Muscle of back (tissue), 11 donors: ENCODE data around the gene HOXD3. TPM values are rescaled to one million over a fixed set of nuclear protein-coding genes. Genes with fewer than 3 reads are reported as not detected.

Source experiments
- DNase-seq, 3 donors: peaks; one replicate each; pipeline versions ENCODE4 v3.0.0 to v3.0.0-alpha.2; 2013
- polyA plus RNA-seq, 10 donors: library from polyadenylated mRNA; unstranded; fragments of 120-200 nt; gene quantifications; one replicate each; pipeline ENCODE4 v1.2.1, GENCODE V29; 2013; ENCODE audit not compliant: insufficient read length in 10 of 10

Gene HOXD3
- polyA plus RNA-seq, 10 donors: 2.2 to 5.9 (median 3.2) TPM

DNA sequence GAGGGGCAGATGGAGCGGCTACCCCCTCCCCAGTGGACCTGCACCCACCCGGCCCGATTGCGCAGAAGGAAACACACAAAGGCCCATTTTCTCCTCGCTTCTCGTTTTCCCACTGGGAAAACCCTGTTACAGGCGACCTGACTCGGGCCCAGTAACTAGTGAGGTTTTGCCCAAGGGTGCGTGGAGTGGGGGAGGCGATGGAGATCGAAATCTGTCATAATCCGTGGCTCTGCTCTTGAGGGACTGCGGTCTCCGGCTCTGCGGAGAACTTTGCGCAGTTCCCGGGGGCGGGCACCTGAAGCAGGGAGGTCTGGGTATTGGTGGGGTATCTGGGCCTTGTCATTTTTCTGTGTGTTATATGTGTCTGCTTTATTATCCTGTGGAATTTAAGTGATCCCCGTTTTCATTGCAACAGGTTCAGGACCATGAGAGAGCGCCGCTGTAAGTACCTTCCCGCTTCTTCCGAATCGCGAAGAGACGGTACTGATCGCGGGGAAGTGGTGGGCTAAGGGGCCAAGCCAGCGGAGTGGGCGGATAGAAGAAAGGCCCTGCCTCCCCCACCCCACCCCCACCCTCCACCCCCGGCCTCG, 9.8 kb upstream of the HOXD3 start:
- DNase-seq: no peak

DNA sequence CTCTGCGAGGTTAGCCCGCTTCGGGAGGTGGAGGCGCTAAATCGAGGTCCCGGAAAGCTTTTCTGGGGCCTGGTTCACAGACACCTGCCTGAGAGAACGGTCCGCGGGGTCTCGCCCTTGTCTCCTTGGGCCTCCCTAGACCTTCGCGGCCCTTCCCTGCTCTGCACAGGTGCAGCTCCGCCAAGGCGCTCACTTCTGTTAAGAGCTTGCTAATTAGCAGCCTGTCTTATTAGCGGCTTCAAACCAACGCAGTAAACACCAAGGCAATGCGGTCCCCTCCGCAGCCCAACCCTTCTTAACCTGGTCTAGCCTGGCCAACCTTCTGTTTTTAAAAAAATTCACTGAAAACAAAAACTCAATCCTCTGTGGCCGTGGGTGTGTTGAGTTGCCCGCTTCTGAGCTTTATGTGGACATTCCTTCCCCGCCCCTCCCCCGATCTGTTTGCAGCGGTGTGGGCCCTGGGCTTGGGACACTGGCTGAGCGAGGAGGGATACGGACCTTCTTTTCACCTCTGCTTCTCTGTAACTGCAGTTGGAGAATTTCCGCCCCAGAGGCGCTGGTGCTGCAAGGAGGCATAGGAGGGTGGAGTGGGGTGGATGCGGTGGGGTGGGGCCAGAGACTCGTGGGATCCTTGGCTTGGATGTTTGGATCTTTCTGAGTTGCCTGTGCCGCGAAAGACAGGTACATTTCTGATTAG, 9.2 kb upstream of the HOXD3 start:
- DNase-seq: no peak

DNA sequence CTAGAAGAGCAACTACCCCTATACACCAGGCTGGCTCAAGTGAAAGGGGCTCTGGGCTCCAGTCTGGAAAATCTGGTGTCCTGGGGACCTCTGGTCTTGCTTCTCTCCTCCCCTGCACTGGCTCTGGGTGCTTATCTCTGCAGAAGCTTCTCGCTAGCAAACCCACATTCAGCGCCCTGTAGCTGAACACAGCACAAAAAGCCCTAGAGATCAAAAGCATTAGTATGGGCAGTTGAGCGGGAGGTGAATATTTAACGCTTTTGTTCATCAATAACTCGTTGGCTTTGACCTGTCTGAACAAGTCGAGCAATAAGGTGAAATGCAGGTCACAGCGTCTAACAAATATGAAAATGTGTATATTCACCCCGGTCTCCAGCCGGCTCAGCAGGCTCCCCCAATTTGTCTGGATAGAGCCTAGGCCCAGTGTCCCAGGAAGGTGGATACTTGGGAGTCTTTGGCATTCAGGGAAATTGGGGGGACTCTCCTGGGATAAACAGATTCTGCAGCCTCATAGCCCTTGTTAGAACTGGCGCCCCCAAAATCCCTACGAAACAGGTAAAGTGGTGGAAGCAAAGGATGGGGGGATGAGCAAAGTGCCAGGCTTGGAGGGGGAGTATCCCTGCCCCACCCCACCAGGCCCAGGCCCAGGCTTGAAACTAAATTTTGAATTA, 8.2 kb upstream of the HOXD3 start:
- DNase-seq: no peak

DNA sequence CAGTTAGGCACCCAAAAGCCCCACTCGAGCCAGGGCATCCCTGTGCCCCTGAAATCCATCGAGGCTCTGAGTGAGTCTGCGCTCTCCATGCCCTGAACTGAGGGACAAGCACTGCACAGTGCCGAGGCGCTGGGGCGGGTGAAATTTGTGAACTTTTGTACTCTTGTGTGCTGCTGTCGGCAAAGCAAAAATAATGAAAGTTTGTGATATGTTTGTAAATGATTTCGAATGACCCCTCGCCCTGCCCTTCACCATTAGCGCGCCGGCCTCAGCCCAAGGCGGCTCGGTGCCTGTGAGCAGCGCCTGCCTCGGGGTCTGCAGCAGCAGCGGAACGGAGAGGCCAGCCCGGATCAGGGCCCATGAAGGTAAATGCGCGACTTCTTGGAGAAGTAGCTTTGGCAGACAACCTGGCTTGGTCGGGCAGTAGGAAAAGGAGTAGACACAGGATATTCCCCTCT, 7.6 kb upstream of the HOXD3 start:
- DNase-seq: no peak

DNA sequence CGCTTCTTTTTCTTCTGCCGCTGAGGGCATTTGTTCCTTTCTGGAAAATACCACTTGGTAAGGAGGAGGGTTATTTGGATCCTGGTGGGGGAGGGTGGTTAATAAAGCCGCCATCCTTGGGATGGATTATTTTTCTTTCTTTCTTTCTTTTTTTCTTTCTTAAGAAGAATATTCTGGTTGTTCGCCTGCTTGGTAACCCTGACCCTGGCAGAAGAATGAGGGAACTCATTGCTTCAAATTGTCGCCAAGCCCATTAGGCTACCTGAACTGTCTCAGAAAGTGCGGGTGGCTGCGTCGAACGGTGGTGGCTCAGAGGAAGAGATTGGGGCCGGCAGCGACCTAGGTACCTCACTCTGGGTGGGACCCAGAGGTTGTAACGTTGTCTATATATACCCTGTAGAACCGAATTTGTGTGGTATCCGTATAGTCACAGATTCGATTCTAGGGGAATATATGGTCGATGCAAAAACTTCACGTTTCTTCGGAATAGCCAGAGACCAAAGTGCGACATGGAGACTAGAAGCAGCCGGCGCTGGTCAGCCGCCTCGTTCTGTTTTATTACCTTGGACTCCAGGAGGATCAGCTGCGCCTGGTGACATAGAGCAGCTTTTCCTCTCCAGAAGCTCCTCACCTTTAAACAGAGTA, 7.0 kb upstream of the HOXD3 start:
- no peak for DNase-seq

DNA sequence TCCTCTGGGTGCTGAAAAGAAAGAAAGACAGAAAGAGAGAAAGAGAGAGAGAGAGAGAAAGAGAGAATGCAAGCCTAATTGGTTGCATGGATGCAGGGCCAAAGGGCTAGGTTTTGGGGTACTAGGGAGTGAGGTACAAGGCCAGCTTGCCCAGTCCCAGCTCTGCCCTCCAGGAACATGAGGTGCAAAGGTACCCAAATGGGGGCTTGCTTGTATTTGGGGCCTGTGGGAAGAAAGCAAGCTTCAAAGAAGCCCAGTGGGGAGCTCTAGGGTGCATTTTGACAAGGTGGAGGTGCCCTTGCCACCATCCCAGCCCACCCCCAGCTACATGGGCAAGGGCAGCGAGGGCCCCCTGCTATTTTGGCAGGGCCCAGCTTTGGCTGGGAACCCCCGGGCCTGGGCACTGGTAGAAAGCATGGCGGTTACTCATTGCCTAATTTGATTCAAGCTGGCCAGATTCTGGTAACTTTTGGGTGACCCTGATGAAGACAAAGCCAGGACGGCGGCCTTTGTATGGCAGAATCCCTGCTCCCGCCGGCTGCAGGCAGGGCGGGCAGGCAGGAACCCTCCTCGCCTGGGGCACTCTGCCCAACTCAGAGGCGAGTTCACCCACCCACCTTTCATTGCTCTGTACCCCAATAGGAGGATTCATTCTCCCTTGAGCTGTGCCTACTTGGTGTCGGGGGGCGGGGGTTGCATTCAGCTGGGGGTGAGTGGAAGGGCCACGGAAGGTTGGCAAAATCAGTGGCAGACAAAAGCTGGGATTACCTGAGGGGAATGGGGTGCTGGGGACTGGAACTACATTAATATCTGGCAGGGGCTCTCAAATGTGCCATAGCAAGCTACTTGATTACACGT, 6.3 kb upstream of the HOXD3 start:
- DNase-seq: no peak

DNA sequence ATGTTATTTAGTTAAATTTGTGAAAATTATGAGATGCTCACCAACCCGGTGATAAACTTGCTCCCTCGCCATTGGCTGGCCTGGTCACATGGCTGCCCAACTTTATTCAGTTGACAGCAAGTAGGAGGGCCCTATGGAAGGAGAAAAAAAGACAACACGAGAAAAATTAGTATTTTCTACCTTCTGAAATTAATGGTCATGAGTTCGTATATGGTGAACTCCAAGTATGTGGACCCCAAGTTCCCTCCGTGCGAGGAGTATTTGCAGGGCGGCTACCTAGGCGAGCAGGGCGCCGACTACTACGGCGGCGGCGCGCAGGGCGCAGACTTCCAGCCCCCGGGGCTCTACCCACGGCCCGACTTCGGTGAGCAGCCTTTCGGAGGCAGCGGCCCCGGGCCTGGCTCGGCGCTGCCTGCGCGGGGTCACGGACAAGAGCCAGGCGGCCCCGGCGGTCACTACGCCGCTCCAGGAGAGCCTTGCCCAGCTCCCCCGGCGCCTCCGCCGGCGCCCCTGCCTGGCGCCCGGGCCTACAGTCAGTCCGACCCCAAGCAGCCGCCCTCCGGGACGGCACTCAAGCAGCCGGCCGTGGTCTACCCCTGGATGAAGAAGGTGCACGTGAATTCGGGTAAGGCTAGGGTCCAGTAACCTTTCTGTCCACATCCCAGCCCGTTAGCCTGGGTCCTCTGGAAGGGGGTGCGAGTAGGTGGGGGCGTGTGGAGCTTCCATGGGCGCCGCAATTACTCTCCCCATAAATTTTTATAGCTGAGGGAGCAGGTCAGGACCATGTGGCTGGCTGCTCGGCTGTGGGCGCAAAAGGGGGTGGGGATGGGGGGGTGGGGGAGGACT, 5.4 kb upstream of the HOXD3 start, which contains the start of gene HOXD4:
HOXD4 (plus strand) TSS at position 109 of the 846 bp plus-strand sequence; CDS start at position 193, 84 bp downstream.
- DNase-seq: peak in 1 of 3 donors; percentile 31

DNA sequence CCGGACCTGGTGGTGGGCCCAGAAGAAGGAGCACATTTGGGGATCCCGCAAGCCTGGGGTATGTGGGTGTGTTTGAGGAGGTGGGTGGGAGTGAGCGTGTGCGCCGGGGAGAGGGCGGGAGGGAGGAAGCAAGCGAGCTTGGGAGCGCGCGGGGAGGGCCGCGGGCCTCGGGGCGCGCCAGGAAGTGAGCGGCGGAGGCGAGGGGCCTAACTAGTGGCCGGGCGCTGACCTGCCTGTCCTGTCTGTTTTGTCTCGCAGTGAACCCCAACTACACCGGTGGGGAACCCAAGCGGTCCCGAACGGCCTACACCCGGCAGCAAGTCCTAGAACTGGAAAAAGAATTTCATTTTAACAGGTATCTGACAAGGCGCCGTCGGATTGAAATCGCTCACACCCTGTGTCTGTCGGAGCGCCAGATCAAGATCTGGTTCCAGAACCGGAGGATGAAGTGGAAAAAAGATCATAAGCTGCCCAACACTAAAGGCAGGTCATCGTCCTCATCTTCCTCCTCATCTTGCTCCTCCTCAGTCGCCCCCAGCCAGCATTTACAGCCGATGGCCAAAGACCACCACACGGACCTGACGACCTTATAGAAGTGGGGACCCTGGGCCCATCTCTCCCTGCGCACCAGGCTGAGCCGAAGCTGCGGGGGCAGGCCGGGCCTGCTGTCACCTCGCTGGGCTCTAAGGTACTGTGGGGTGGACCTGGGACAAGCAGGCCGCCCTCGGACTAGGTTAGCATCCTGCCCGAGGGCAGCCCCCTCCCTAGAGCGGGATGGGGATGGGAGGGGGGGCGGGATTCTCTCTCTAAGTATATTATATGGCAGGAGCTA, 4.5 kb upstream of the HOXD3 start:
- DNase-seq: peak in 2 of 3 donors; percentile 46 to 51

DNA sequence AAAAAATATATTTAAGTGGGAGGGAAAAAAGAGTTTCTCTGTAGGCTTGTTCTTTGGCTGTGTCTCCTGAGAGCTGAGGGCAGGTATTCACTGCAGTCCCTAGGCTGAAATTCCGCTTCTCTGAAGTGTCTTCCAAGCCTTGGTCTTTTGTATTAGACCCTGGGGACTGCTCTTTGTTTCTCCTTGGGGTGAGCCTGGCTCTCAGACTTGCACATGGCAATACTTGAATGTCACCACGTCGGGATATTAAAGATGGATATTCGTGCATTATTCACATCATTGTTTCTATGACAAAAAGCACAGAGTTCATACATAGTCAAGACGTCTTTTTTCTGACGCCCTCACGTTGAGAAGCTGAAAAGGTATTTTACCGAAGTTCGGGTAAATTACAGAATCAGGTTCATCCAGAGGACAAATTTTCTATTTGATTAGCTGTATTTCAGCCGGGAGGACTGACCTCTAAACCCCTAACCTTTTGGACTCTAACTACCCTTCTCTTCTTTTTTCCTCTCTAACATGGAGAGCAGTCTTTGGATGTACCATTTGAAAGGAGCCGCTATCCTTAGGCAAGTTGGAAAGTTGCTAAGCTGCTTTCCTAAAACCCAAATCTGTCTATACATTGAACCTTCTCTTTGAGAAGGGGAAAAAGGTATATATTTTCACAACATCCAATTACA, 2.4 kb upstream of the HOXD3 start:
- no peak for DNase-seq

DNA sequence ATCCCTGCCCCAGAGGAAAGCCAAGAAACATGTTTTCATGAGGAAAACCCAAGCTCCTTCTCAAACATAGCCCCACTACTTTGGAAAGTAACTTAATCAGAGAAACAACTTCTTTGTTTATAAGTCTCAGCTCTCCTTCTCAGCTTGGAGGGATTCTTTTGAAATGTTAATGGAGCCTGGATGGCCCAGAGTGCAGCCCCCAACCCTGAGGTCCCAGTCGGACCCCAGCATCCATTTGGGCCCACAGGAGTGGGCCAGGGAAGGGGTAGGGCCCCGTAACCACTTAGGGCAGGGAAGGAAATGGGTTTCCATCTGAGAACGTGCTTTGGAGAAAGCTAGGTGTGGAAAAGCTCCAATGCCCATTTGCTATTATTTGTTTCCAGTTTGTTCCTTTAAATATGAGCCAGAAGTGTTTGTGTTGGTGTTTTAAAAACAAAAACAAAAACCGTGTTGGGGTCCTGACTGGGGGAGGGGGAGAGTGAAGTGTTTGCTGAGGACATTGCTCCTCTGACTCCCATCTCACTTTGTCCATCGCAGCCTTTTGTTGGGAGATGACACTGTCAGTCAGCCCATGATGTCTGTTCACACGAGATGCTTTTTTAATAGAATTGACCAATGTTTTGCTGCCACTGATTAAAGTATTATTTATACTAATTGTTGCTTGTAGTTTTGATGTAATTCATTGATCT, 1.6 kb upstream of the HOXD3 start:
- no peak for DNase-seq

DNA sequence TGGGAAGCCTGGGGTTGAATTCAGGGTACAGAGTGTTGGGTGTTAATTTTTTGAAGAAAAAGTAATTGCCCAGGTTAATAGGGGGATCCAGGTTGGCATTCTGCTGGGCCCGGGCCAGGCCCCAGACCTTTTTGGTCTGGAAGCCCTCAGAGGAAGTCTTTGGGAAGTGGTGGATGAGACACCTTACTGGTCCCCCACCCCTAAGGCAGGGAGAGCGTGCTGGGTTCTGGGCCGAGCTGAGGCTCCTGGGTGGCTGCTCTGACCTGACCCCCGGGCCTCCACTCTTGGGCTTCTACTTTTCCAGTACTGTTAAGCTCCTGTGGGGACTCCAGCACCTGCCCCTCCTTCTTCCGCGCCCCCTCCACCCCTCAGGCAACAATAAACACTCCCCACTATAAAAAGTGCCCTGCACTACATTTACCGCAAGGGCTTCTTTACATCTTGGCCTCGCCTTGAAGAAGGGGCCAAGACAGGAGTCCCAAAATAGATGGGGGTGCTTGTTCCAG, 753 bp upstream of the HOXD3 start:
- DNase-seq: peak in 1 of 3 donors; percentile 28

DNA sequence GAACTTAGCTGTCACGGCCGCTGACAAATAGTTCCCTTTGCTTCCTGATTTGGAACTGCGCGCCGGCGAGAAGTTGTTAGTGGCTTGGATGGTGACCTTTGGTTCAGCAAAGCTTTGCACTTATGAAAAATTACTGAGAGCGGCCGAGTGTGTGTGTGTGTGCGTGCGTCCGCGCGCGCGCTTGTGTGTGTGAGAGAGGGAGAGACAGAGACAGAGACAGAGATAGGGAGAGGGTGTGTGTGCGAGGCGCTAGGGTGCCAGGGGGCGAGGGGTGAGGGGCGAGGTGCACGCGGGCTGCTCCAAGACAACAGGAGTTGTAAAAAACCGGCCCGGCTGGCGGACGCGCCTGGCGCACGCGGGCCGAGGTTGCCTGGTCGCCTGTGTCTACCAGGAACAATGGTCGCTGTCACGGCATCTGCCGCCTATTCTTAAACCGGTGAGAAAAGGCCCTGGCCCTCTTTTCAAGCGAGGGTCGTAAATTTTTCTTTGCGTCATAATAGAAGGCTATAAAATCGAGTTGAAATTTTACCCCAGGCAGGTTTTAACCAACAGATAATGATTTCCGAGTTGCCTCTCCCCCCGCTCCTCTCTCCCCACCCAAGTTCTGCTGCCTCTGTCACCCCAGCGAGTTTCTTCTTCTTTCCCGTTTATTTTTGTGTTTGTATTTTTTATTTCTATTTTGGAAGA, 535 bp downstream of the HOXD3 start:
- peak in 2 of 3 donors; percentile 38 to 66 for DNase-seq

DNA sequence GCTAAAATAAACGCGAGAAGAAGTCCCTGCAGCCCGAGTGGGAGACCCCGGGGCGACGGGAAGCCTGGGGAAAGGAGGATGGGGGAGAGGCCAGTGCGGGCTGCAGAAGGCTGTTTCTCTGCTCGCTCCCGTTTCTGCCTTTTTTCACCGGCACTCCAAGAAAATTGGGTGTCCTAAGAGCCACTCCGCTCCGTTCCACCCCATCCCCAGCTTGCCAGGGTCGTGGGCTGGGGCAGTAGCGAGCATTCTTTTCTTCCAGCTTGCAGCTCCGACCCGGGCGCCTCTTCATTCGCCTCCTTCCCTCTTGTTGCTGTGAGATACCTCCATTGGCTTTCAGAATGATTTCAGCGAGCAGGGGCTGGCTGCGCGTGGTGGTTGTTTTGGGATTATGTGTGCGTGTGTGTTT, 1.1 kb downstream of the HOXD3 start:
- DNase-seq: peak in 1 of 3 donors; percentile 65

DNA sequence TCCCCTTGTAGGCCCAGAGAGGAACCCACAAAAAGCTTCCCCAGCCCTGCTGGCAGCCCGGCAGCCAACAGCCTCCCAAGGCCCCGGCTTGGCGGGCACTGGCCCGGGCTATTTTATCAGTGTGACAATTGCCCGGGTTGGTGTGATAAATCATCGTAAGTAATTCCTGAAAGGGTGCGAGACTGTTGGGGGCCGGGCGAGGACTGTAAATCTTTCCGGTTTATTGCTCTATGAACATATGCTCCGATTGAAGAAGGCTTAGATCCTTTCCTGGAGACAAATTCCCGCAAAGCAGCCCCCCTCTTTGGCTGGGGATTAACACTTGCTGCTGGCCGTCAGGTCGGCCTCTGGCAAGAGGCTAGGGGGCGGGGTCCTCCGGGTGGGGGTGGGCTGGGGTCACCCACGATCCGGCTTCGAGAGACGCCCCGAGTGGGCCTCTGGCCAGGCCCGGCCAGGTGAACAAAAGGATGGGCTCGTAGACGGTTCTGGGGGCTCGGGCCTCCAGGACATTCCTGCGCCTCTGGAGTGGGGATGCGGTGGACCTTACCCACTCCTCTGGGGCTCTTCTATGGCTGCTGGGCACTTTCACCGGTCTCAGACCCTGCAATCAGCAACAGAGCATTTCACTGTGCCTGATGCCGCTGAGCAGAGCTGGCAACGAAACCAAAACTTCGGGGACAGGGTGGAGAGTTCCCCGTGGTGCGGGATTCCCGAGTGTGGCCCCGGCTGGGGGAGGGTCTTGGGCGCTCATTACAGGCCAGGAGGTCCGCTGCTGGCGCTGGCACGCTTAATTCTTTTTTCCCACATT, 2.0 kb downstream of the HOXD3 start:
- DNase-seq: peak in 1 of 3 donors; percentile 26

DNA sequence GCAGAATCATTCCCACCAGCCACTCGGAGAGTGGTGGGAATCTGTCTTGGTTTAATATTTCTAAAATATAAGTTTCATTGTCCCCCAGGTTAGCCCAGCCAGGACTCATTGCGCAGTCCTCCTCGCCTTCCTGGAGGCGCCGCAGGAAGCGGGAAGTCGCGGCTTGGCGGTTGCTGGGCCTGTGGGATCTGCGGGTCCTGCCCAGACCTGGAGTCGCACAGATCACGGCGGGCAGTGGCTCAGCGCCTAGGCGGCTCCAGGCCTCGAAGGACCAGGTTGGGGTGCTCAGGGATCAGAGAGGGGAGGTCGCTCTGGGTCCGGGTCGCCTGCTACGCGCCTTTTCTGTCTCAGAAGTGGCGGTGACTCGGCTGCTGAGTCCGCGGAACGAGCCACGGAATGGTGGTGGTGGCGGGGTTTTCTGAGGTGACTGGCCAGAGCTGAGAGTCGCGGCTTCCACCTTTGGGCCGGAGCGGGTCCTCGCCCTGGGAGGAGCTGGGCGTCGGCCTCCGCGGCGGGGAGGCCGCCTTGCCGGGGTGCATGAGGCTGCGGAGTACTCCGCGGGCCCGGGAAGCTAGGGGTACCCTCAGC, 2.6 kb downstream of the HOXD3 start:
- DNase-seq: peak in 1 of 3 donors; percentile 45
